Breast epithelium (tissue), 3 donors: ENCODE measurements around the gene CRY2.

Experiments
- POLR2A ChIP-seq: fragments of 450-650 bp; IDR thresholded peaks from one replicate; pipeline ENCODE4 v1.6.1; 2016; ENCODE audit warnings: antibody characterized with exemption, mild to moderate bottlenecking, moderate library complexity
- TF ChIP-seq, protein P1 (sequence below), 3 donors: fragments of 450-650 bp; IDR thresholded peaks; one replicate each; pipeline ENCODE4 v1.5.1; 2016 to 2017; ENCODE audit warnings: antibody characterized with exemption in 3 of 3, mild to moderate bottlenecking in 3 of 3, moderate library complexity in 3 of 3

DNA sequence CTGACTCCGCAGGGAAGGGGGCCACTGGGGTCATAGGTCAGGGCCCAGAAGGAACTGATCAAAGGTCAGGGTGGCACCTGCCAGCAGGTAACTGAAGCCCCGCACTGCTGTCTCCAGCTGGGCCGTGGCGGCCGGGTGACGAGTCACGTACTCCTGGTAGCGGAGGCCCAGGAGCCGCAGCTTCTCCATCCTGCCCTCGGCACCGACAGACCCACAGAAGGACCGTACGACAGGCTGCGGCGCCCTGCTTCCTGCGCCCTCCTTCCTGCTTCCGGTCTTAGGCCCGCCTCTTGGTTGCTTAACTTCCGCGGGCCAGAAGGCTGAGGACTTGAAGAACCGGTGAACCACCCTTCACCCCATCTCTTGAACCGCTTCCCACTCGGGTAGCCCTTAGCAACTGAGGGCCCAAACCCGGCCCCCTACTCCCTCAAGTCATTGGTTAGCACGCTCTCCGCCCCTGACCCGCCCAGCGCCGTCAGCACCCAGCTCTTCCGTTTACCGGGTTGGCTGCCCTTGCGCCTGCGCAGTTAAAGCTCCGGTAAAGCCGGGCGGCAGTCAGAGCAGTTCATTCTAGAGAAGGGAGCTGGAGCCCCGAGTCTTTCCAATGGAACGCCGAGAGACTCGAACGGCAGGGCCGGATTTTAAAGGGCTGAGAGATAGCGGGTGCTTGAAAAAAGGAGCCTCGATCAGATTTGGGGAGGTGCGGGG lies 70.5 kb downstream of the CRY2 start, which contains the start of gene PEX16:
- TF ChIP-seq, protein P1, sequence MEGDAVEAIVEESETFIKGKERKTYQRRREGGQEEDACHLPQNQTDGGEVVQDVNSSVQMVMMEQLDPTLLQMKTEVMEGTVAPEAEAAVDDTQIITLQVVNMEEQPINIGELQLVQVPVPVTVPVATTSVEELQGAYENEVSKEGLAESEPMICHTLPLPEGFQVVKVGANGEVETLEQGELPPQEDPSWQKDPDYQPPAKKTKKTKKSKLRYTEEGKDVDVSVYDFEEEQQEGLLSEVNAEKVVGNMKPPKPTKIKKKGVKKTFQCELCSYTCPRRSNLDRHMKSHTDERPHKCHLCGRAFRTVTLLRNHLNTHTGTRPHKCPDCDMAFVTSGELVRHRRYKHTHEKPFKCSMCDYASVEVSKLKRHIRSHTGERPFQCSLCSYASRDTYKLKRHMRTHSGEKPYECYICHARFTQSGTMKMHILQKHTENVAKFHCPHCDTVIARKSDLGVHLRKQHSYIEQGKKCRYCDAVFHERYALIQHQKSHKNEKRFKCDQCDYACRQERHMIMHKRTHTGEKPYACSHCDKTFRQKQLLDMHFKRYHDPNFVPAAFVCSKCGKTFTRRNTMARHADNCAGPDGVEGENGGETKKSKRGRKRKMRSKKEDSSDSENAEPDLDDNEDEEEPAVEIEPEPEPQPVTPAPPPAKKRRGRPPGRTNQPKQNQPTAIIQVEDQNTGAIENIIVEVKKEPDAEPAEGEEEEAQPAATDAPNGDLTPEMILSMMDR (IDR thresholded peaks at IDR 0.05): no peak
- peak; percentile 71 for TF ChIP-seq POLR2A
